Putamen (tissue), 1 donor: Measurements from ENCODE around the gene FOSL2.
A peak's percentile ranks its signal among the peaks of the same experiment; 100 is the strongest.

Source experiments
- DNase-seq: peaks from one replicate; pipeline ENCODE4 v3.0.0-alpha.2; 2016; ENCODE audit warnings: low spot score

Gene FOSL2

GRCh38 chr2:28375742-28376631, 16.7 kb upstream of the FOSL2 start:
- no peak for DNase-seq

- no peak for DNase-seq
Observed at GRCh38 chr2:28377195-28377816, 15.4 kb upstream of the FOSL2 start.

- no peak for DNase-seq
Observed at GRCh38 chr2:28377984-28378678, 14.5 kb upstream of the FOSL2 start.

- DNase-seq: no peak
Observed at GRCh38 chr2:28378679-28379584, 13.7 kb upstream of the FOSL2 start.

- no peak for DNase-seq
Observed at GRCh38 chr2:28380219-28380618, 12.4 kb upstream of the FOSL2 start.

GRCh38 chr2:28381225-28382180, 11.2 kb upstream of the FOSL2 start:
- no peak for DNase-seq

- no peak for DNase-seq
Observed at GRCh38 chr2:28382755-28383154, 9.9 kb upstream of the FOSL2 start.

- no peak for DNase-seq
Observed at GRCh38 chr2:28387082-28387960, 5.3 kb upstream of the FOSL2 start.

GRCh38 chr2:28389399-28390240, 3.0 kb upstream of the FOSL2 start:
- no peak for DNase-seq

- peak; percentile 63 for DNase-seq
Observed at GRCh38 chr2:28390241-28390745, 2.4 kb upstream of the FOSL2 start.

- peak; percentile 53 for DNase-seq
Observed at GRCh38 chr2:28390746-28391563, 1.7 kb upstream of the FOSL2 start.

- DNase-seq: no peak
Observed at GRCh38 chr2:28391564-28392296, 928 bp upstream of the FOSL2 start.

- no peak for DNase-seq
Observed at GRCh38 chr2:28393114-28393836, 617 bp downstream of the FOSL2 start.

- DNase-seq: no peak
Observed at GRCh38 chr2:28394331-28394877, 1.7 kb downstream of the FOSL2 start.

GRCh38 chr2:28394997-28395333, 2.3 kb downstream of the FOSL2 start:
- no peak for DNase-seq
